ENCODE measurements around the gene KIF16B. TPM values are rescaled to one million over a fixed set of nuclear protein-coding genes. Genes with fewer than 3 reads are reported as not detected.

The KIF16B gene
- total RNA-seq, 1 experiment from 2014 or later: 7.6 TPM

DNA sequence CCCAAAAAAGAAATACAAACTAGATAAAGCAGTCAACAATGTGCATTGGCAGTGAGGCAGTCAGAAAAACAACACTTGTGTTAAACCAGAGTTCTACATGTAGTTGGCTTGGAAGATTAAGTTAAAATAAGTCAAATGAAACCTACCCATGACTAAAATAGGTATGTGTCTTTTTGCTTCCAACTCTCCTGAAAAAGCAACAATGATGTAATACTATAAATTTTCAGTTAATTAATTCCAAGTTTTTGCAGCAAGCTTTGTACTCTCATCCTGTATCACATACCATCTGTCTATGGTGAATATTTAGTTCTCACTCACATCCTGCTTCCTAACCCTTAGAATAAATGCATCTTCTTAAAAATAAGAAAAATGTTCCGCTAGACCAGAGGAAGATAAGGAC lies 261.5 kb downstream of the KIF16B start (continued):
- TF ChIP-seq, protein P1, sequence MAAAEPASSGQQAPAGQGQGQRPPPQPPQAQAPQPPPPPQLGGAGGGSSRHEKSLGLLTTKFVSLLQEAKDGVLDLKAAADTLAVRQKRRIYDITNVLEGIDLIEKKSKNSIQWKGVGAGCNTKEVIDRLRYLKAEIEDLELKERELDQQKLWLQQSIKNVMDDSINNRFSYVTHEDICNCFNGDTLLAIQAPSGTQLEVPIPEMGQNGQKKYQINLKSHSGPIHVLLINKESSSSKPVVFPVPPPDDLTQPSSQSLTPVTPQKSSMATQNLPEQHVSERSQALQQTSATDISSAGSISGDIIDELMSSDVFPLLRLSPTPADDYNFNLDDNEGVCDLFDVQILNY (CRISPR knock-in tag; IDR thresholded peaks at IDR 0.05): no peak
- no peak for TF ChIP-seq ESRRA (CRISPR knock-in tag; IDR thresholded peaks at IDR 0.05; ENCODE audit: borderline replicate concordance)
- TF ChIP-seq, protein P2, sequence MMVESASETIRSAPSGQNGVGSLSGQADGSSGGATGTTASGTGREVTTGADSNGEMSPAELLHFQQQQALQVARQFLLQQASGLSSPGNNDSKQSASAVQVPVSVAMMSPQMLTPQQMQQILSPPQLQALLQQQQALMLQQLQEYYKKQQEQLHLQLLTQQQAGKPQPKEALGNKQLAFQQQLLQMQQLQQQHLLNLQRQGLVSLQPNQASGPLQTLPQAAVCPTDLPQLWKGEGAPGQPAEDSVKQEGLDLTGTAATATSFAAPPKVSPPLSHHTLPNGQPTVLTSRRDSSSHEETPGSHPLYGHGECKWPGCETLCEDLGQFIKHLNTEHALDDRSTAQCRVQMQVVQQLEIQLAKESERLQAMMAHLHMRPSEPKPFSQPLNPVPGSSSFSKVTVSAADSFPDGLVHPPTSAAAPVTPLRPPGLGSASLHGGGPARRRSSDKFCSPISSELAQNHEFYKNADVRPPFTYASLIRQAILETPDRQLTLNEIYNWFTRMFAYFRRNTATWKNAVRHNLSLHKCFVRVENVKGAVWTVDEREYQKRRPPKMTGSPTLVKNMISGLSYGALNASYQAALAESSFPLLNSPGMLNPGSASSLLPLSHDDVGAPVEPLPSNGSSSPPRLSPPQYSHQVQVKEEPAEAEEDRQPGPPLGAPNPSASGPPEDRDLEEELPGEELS (CRISPR knock-in tag; IDR thresholded peaks at IDR 0.05): no peak
- no peak for TF ChIP-seq ZNF396 (CRISPR knock-in tag; IDR thresholded peaks at IDR 0.05; ENCODE audit: borderline replicate concordance)
- TF ChIP-seq, protein P3, sequence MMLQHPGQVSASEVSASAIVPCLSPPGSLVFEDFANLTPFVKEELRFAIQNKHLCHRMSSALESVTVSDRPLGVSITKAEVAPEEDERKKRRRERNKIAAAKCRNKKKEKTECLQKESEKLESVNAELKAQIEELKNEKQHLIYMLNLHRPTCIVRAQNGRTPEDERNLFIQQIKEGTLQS (CRISPR knock-in tag; conservative IDR thresholded peaks at IDR 0.05): no peak
- no peak for TF ChIP-seq SP1 (CRISPR knock-in tag; conservative IDR thresholded peaks at IDR 0.05)

DNA sequence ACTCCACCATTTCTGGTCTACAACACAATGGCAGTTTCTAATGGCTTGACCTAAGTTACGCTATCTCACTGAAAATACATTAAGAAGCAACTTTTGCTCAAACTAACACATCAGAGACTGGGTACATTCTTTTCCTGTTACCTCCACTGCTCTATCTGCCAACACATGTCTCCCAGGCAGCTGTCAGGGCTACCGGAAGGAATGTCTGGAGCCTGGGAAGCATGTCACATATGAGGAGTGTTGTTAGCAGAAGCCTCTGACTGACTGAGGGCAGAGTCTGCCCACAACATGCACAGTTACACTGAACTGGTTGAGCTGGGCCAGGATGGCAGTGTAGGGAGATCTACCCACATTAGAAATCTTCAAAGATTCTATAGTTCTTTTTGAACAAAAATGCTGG lies 264.5 kb downstream of the KIF16B start:
- H3K27me3 Mint-ChIP-seq (ENCODE audit: low read depth): no peaks in the 10 kb centered on the region
- H3K27ac Mint-ChIP-seq: no peak overlapping the region
- no peak for DNase-seq (ENCODE audit: low spot score)

DNA sequence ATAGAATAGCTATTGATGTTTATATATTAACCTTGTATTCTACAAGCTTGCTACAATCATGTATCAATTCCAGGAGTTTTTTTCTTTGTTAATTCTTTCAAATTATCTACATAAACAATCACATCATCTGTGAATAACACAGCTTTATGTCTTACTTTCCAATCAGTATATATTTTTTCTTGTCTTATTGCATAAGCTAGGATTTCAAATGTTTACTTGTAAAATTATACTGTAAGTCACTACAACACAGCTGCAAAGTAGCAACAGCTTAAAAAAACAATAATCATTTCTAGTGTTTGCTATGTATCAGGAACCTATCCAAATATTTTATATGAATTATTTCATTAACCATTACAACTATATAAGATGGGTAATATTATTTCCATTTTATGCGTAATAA lies 270.4 kb downstream of the KIF16B start:
- CTCF ChIA-PET: no interaction called here
- POLR2A ChIA-PET: no interaction called here
- TF ChIP-seq ZNF317 (CRISPR knock-in tag; IDR thresholded peaks at IDR 0.05; ENCODE audit: borderline replicate concordance, low read depth): no peak
- no peak for TF ChIP-seq NR2C2 (CRISPR knock-in tag; IDR thresholded peaks at IDR 0.05)
- no peak for TF ChIP-seq KAT7 (CRISPR knock-in tag; IDR thresholded peaks at IDR 0.05; ENCODE audit: borderline replicate concordance)
- TF ChIP-seq NFYB (CRISPR knock-in tag; conservative IDR thresholded peaks at IDR 0.05; ENCODE audit: low read depth): no peak
- TF ChIP-seq, protein P4, sequence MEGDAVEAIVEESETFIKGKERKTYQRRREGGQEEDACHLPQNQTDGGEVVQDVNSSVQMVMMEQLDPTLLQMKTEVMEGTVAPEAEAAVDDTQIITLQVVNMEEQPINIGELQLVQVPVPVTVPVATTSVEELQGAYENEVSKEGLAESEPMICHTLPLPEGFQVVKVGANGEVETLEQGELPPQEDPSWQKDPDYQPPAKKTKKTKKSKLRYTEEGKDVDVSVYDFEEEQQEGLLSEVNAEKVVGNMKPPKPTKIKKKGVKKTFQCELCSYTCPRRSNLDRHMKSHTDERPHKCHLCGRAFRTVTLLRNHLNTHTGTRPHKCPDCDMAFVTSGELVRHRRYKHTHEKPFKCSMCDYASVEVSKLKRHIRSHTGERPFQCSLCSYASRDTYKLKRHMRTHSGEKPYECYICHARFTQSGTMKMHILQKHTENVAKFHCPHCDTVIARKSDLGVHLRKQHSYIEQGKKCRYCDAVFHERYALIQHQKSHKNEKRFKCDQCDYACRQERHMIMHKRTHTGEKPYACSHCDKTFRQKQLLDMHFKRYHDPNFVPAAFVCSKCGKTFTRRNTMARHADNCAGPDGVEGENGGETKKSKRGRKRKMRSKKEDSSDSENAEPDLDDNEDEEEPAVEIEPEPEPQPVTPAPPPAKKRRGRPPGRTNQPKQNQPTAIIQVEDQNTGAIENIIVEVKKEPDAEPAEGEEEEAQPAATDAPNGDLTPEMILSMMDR (IDR thresholded peaks at IDR 0.05): no peak
- no peak for TF ChIP-seq ZNF396 (CRISPR knock-in tag; IDR thresholded peaks at IDR 0.05; ENCODE audit: borderline replicate concordance)
- TF ChIP-seq, protein P5, sequence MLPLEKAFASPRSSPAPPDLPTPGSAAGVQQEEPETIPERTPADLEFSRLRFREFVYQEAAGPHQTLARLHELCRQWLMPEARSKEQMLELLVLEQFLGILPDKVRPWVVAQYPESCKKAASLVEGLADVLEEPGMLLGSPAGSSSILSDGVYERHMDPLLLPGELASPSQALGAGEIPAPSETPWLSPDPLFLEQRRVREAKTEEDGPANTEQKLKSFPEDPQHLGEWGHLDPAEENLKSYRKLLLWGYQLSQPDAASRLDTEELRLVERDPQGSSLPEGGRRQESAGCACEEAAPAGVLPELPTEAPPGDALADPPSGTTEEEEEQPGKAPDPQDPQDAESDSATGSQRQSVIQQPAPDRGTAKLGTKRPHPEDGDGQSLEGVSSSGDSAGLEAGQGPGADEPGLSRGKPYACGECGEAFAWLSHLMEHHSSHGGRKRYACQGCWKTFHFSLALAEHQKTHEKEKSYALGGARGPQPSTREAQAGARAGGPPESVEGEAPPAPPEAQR (CRISPR knock-in tag; IDR thresholded peaks at IDR 0.05): no peak

More for the DNA sequence above, 264.5 kb downstream of the KIF16B start:
- Mint-ChIP-seq H3K4me1 (no peaks in the 10 kb centered on the region), H3K36me3 (peaks cover 8% of the 10 kb centered on the region), H3K4me3 (no peak overlapping the region), H3K9me3 (peaks cover 9% of the 10 kb centered on the region)
- ChIA-PET CTCF (no interaction called here), POLR2A (no interaction called here)
- TF ChIP-seq, protein P3 (CRISPR knock-in tag; conservative IDR thresholded peaks at IDR 0.05): no peak
- TF ChIP-seq ESRRA (CRISPR knock-in tag; IDR thresholded peaks at IDR 0.05; ENCODE audit: borderline replicate concordance) (no peak), FOXJ3 (CRISPR knock-in tag; IDR thresholded peaks at IDR 0.05; ENCODE audit: borderline replicate concordance) (no peak)
- TF ChIP-seq, protein P6, sequence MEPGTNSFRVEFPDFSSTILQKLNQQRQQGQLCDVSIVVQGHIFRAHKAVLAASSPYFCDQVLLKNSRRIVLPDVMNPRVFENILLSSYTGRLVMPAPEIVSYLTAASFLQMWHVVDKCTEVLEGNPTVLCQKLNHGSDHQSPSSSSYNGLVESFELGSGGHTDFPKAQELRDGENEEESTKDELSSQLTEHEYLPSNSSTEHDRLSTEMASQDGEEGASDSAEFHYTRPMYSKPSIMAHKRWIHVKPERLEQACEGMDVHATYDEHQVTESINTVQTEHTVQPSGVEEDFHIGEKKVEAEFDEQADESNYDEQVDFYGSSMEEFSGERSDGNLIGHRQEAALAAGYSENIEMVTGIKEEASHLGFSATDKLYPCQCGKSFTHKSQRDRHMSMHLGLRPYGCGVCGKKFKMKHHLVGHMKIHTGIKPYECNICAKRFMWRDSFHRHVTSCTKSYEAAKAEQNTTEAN (CRISPR knock-in tag; IDR thresholded peaks at IDR 0.05): no peak
- TF ChIP-seq, protein P7, sequence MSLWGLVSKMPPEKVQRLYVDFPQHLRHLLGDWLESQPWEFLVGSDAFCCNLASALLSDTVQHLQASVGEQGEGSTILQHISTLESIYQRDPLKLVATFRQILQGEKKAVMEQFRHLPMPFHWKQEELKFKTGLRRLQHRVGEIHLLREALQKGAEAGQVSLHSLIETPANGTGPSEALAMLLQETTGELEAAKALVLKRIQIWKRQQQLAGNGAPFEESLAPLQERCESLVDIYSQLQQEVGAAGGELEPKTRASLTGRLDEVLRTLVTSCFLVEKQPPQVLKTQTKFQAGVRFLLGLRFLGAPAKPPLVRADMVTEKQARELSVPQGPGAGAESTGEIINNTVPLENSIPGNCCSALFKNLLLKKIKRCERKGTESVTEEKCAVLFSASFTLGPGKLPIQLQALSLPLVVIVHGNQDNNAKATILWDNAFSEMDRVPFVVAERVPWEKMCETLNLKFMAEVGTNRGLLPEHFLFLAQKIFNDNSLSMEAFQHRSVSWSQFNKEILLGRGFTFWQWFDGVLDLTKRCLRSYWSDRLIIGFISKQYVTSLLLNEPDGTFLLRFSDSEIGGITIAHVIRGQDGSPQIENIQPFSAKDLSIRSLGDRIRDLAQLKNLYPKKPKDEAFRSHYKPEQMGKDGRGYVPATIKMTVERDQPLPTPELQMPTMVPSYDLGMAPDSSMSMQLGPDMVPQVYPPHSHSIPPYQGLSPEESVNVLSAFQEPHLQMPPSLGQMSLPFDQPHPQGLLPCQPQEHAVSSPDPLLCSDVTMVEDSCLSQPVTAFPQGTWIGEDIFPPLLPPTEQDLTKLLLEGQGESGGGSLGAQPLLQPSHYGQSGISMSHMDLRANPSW (CRISPR knock-in tag; conservative IDR thresholded peaks at IDR 0.05; ENCODE audit: low read depth): no peak
- TF ChIP-seq, protein P8, sequence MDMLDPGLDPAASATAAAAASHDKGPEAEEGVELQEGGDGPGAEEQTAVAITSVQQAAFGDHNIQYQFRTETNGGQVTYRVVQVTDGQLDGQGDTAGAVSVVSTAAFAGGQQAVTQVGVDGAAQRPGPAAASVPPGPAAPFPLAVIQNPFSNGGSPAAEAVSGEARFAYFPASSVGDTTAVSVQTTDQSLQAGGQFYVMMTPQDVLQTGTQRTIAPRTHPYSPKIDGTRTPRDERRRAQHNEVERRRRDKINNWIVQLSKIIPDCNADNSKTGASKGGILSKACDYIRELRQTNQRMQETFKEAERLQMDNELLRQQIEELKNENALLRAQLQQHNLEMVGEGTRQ (CRISPR knock-in tag; IDR thresholded peaks at IDR 0.05): no peak
- ATAC-seq: no peak

More for the DNA sequence above, 270.4 kb downstream of the KIF16B start:
- Mint-ChIP-seq H3K4me1 (no peaks in the 10 kb centered on the region), H3K36me3 (peaks cover 33% of the 10 kb centered on the region), H3K27me3 (ENCODE audit: low read depth) (no peaks in the 10 kb centered on the region), H3K9me3 (peaks cover 47% of the 10 kb centered on the region), H3K27ac (no peak overlapping the region), H3K4me3 (no peak overlapping the region)
- no peak for ATAC-seq
- DNase-seq (ENCODE audit: low spot score): no peak

Data from WTC11 (cell line).